ENCODE data around the gene NUP153. TPM values are rescaled to one million over a fixed set of nuclear protein-coding genes. Genes with fewer than 3 reads are reported as not detected.

NUP153 gene
- total RNA-seq, 1 donor from 2014 or later, result 30.8 TPM

DNA sequence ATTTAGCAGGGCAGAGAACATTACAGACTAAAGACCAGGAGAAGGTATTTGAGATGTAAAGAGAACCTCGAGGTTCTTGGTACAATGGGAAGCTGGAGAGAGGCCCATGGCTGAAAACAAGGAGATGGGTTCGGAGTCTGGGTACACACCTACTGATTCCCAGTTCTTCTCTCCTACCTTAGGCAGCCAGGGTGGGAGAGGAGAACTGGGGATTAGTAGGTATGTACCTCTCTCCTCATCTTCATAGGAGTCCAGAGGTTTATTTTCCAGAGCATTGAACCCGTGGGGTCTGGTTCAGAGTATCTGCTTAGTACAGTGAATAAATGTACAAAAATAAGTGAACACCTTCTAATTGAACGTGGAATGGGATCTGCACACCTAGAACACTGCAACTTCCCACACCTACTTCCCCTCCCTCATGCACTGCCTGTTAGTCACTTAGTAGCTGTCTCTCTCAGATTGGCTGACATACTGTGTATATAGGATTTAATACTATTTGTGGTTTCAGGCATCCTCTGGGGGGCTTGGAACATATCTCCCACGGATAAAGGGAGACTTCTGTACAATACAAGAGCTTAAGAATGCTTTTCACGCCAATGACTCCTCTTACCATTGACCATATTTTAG lies 23.5 kb upstream of the NUP153 start:
- Histone ChIP-seq H3K27ac (ENCODE audit: low read depth, low read length) (no peak overlapping the region), H3K9ac (ENCODE audit: low read depth in 1 of 3, low read length in 3 of 3) (no peak overlapping the region), H3K27me3 (ENCODE audit: control insufficient read depth in 3 of 3, insufficient read depth in 3 of 3, low read length in 3 of 3) (no peaks in the 10 kb centered on the region), H3K4me1 (ENCODE audit: control insufficient read depth in 3 of 3, insufficient read depth in 3 of 3, low read length in 3 of 3) (peaks cover 0 to 1% (median 0%) of the 10 kb centered on the region in 3 donors), H3K36me3 (ENCODE audit: control insufficient read depth in 3 of 3, insufficient read depth in 3 of 3, low read length in 3 of 3) (no peaks in the 10 kb centered on the region), H3K9me3 (ENCODE audit: control insufficient read depth in 3 of 3, low read length in 3 of 3) (no peaks in the 10 kb centered on the region), H3K4me3 (ENCODE audit: low read length in 3 of 3) (no peak overlapping the region)

DNA sequence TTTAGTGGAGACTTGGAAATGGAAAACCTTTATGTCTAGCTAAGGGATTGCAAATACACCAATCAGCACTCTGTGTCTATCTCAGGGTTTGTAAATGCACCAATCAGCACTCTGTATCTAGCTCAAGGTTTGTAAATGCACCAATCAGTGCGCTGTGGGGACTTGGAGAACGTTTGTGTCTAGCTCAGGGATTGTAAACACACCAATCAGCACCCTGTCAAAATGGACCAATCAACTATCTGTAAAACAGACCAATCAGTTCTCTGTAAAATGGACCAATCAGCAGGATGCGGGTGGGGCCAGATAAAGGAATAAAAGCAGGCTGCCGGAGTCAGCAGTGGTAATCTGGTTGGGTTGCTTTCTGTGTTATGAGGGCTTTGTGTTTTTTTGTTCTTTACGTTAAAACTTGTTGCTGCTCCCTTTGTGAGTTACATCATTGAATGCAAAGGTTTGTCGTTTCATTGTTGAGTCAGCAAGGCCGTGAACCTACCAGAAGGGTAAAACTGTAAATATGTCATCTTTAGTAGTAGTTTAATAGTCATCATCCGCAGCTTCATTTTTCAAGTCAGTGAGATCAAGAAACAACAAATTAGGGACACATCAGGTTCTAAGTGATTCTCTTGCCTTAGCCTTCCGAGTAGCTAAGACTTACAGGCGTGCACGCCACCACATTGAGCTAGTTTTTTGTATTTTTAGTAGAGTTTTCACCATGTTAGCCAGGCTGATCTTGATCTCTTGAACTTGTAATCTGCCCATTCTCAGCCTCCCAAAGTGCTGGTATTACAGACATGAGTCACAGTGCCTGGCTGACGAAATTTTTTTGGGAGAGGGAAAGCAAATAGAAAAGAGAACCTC lies 22.7 kb upstream of the NUP153 start:
- H3K4me3 ChIP-seq (ENCODE audit: low read length in 3 of 3), result no peak overlapping the region
- no peaks in the 10 kb centered on the region for H3K36me3 ChIP-seq (ENCODE audit: control insufficient read depth in 3 of 3, insufficient read depth in 3 of 3, low read length in 3 of 3)
- no peak overlapping the region for H3K9ac ChIP-seq (ENCODE audit: low read depth in 1 of 3, low read length in 3 of 3)
- peaks cover 0 to 5% (median 0%) of the 10 kb centered on the region in 3 donors for H3K4me1 ChIP-seq (ENCODE audit: control insufficient read depth in 3 of 3, insufficient read depth in 3 of 3, low read length in 3 of 3)
- no peaks in the 10 kb centered on the region for H3K9me3 ChIP-seq (ENCODE audit: control insufficient read depth in 3 of 3, low read length in 3 of 3)
- no peaks in the 10 kb centered on the region for H3K27me3 ChIP-seq (ENCODE audit: control insufficient read depth in 3 of 3, insufficient read depth in 3 of 3, low read length in 3 of 3)
- no peak overlapping the region for H3K27ac ChIP-seq (ENCODE audit: low read depth, low read length)

DNA sequence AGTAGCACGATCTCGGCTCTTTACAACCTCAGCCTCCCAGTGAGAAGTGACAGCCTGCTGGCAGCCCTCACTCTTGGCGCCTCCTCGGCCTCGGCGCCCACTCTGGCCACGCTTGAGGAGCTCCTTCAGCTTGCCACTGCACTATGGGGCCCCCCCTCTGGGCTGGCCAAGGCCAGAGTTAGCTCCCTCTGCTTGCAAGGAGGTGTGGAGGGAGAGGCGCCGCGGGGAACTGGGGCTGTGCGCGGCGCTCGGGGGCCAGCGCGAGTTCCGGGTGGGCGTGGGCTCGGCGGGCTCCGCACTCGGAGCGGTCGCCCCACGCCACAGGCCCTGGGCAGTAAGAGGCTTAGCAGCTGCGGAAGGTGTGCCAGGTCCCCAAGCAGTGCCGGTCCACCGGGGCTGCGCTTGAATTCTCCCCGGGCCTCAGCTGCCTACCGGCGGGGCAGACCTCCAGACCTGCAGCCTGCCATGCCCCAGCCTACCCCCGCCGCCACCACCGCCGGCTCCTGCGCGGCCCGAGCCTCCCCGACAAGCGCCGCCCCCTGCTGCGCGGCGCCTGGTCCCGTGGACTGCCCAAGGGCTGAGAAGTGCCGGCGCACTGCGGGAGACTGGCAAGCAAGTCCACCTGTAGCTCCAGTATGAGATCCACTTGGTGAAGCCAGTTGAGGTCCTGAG lies 22.0 kb upstream of the NUP153 start:
- Histone ChIP-seq H3K27me3 (ENCODE audit: control insufficient read depth in 3 of 3, insufficient read depth in 3 of 3, low read length in 3 of 3) (no peaks in the 10 kb centered on the region), H3K9me3 (ENCODE audit: control insufficient read depth in 3 of 3, low read length in 3 of 3) (no peaks in the 10 kb centered on the region), H3K27ac (ENCODE audit: low read depth, low read length) (no peak overlapping the region), H3K4me1 (ENCODE audit: control insufficient read depth in 3 of 3, insufficient read depth in 3 of 3, low read length in 3 of 3) (peaks cover 0 to 5% (median 0%) of the 10 kb centered on the region in 3 donors), H3K36me3 (ENCODE audit: control insufficient read depth in 3 of 3, insufficient read depth in 3 of 3, low read length in 3 of 3) (no peaks in the 10 kb centered on the region), H3K9ac (ENCODE audit: low read depth in 1 of 3, low read length in 3 of 3) (no peak overlapping the region), H3K4me3 (ENCODE audit: low read length in 3 of 3) (no peak overlapping the region)

DNA sequence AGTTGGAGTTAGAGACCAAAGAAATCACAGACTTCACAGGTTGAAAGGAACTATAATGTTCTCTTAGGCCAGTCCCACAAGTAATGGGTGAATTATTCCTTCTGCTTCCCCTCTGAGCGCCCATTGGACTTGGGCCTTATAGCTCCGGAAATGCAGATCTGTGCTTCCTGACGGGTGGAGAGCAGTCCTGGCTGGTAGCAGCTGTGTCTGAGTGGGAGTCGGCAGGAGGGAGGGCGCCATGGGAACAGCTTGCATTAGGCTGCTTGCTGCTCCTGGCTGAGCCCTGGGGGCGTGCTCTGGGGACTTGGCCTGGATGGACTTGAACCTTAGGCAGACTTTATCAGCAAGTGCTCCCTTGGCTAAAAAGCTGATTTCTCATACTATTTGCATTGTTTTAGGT lies 18.4 kb upstream of the NUP153 start:
- Histone ChIP-seq H3K9me3 (ENCODE audit: control insufficient read depth in 3 of 3, low read length in 3 of 3) (no peaks in the 10 kb centered on the region), H3K27ac (ENCODE audit: low read depth, low read length) (no peak overlapping the region), H3K4me1 (ENCODE audit: control insufficient read depth in 3 of 3, insufficient read depth in 3 of 3, low read length in 3 of 3) (peaks cover 0 to 5% (median 0%) of the 10 kb centered on the region in 3 donors), H3K4me3 (ENCODE audit: low read length in 3 of 3) (no peak overlapping the region), H3K36me3 (ENCODE audit: control insufficient read depth in 3 of 3, insufficient read depth in 3 of 3, low read length in 3 of 3) (no peaks in the 10 kb centered on the region), H3K27me3 (ENCODE audit: control insufficient read depth in 3 of 3, insufficient read depth in 3 of 3, low read length in 3 of 3) (no peaks in the 10 kb centered on the region), H3K9ac (ENCODE audit: low read depth in 1 of 3, low read length in 3 of 3) (no peak overlapping the region)

DNA sequence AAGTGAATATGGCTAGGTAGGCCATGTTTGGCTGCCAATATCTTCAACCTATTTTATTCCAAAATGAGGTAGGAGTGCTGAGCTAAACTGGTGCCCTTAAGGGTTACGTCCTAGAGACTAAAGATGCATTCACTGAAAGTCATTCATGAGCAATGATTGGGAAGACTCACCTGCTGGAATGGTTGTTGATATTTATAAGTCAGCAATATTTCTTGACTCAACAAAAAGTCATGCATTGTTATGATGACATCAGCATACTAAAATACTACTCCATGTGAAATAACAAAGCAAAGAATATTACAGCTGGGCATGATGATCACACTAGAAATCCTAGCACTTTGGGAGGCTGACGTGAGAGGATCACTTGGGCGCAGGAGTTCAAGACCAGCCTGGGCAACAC lies 17.6 kb upstream of the NUP153 start:
- no peaks in the 10 kb centered on the region for H3K36me3 ChIP-seq (ENCODE audit: control insufficient read depth in 3 of 3, insufficient read depth in 3 of 3, low read length in 3 of 3)
- no peaks in the 10 kb centered on the region for H3K9me3 ChIP-seq (ENCODE audit: control insufficient read depth in 3 of 3, low read length in 3 of 3)
- no peak overlapping the region for H3K9ac ChIP-seq (ENCODE audit: low read depth in 1 of 3, low read length in 3 of 3)
- H3K27ac ChIP-seq (ENCODE audit: low read depth, low read length), result no peak overlapping the region
- H3K27me3 ChIP-seq (ENCODE audit: control insufficient read depth in 3 of 3, insufficient read depth in 3 of 3, low read length in 3 of 3), result no peaks in the 10 kb centered on the region
- H3K4me3 ChIP-seq (ENCODE audit: low read length in 3 of 3), result no peak overlapping the region
- H3K4me1 ChIP-seq (ENCODE audit: control insufficient read depth in 3 of 3, insufficient read depth in 3 of 3, low read length in 3 of 3), result peaks cover 0 to 5% (median 2%) of the 10 kb centered on the region in 3 donors

DNA sequence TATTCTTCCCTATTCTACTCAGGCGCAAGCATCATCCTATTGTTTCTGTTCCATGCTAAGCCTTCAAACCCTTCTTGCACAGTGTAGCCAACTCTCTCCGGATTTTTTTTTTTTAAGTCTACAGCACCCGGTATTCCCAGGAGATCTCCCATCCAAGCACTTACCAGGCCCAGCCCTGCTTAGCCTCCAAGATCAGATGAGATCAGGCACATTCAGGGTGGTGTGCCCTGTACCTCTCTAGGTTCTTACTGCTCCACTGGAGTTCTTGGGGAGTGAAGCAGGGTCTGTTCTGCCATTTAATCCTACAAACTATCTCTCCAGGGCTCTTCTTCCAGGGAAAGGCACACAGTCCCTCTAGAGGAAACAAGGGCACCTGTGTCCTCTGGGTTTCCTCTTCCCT lies 14.9 kb upstream of the NUP153 start:
- H3K36me3 ChIP-seq (ENCODE audit: control insufficient read depth in 3 of 3, insufficient read depth in 3 of 3, low read length in 3 of 3), result no peaks in the 10 kb centered on the region
- H3K9me3 ChIP-seq (ENCODE audit: control insufficient read depth in 3 of 3, low read length in 3 of 3), result no peaks in the 10 kb centered on the region
- H3K27me3 ChIP-seq (ENCODE audit: control insufficient read depth in 3 of 3, insufficient read depth in 3 of 3, low read length in 3 of 3), result no peaks in the 10 kb centered on the region
- no peak overlapping the region for H3K4me3 ChIP-seq (ENCODE audit: low read length in 3 of 3)
- H3K27ac ChIP-seq (ENCODE audit: low read depth, low read length), result no peak overlapping the region
- H3K4me1 ChIP-seq (ENCODE audit: control insufficient read depth in 3 of 3, insufficient read depth in 3 of 3, low read length in 3 of 3), result peaks cover 0 to 5% (median 2%) of the 10 kb centered on the region in 3 donors
- no peak overlapping the region for H3K9ac ChIP-seq (ENCODE audit: low read depth in 1 of 3, low read length in 3 of 3)

DNA sequence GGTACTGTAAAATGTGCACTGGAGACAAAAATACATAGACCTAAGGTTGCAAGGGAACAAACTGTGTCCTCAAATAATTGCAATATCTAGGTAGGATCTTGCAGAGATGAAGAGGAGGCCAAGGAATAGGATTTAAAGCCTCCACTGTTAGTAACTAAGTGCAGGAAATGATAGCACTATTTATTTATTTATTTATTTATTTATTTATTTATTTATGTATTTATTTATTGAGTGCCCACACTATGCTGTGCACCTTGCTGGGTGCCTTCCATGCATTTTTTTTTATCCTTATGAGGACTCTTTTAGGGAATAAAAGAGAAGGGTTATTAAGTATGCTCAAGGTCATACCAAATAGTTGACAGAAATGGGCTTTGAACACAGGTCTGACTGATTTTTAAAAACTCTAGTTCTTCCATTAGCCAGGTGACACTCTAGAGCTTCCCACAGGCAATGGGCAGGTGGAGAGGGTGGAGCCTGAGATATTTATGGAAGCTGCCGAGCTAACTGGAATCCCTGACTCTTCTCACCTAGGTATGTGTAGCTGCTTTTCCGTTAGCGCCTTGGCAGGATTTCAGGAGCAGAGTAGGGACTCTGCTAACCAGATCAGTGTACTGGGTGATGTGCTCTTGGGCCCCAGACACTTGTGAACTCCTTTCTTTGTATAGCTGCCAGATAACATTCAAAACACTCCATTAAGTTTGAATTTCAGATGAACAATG lies 12.8 kb upstream of the NUP153 start:
- Histone ChIP-seq H3K27ac (ENCODE audit: low read depth, low read length) (no peak overlapping the region), H3K4me3 (ENCODE audit: low read length in 3 of 3) (no peak overlapping the region), H3K9ac (ENCODE audit: low read depth in 1 of 3, low read length in 3 of 3) (no peak overlapping the region), H3K9me3 (ENCODE audit: control insufficient read depth in 3 of 3, low read length in 3 of 3) (no peaks in the 10 kb centered on the region), H3K27me3 (ENCODE audit: control insufficient read depth in 3 of 3, insufficient read depth in 3 of 3, low read length in 3 of 3) (no peaks in the 10 kb centered on the region), H3K4me1 (ENCODE audit: control insufficient read depth in 3 of 3, insufficient read depth in 3 of 3, low read length in 3 of 3) (peaks cover 0 to 2% (median 0%) of the 10 kb centered on the region in 3 donors), H3K36me3 (ENCODE audit: control insufficient read depth in 3 of 3, insufficient read depth in 3 of 3, low read length in 3 of 3) (no peaks in the 10 kb centered on the region)

DNA sequence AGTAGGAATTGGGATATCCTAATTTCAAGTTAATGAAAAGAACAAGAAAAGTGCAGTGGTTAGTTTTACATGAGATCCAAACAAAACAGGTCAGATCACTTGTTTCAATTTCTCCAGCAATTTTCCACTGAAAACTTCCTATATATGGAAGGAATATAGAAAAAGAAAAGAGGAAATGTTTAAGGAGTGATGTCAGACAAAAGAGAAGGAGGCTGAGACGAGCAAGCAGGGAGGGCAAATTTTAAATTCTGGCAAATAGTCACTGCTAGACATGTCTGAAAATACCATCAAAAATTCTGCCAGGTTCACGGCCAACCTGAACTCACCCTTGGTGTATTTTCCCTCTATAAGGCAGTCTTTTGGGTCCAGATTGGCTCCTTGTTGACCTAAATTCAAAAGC lies 9.5 kb upstream of the NUP153 start:
- Histone ChIP-seq H3K9me3 (ENCODE audit: control insufficient read depth in 3 of 3, low read length in 3 of 3) (no peaks in the 10 kb centered on the region), H3K9ac (ENCODE audit: low read depth in 1 of 3, low read length in 3 of 3) (no peak overlapping the region), H3K27me3 (ENCODE audit: control insufficient read depth in 3 of 3, insufficient read depth in 3 of 3, low read length in 3 of 3) (no peaks in the 10 kb centered on the region), H3K27ac (ENCODE audit: low read depth, low read length) (no peak overlapping the region), H3K4me1 (ENCODE audit: control insufficient read depth in 3 of 3, insufficient read depth in 3 of 3, low read length in 3 of 3) (peaks cover 0 to 2% (median 0%) of the 10 kb centered on the region in 3 donors), H3K36me3 (ENCODE audit: control insufficient read depth in 3 of 3, insufficient read depth in 3 of 3, low read length in 3 of 3) (no peaks in the 10 kb centered on the region), H3K4me3 (ENCODE audit: low read length in 3 of 3) (no peak overlapping the region)

DNA sequence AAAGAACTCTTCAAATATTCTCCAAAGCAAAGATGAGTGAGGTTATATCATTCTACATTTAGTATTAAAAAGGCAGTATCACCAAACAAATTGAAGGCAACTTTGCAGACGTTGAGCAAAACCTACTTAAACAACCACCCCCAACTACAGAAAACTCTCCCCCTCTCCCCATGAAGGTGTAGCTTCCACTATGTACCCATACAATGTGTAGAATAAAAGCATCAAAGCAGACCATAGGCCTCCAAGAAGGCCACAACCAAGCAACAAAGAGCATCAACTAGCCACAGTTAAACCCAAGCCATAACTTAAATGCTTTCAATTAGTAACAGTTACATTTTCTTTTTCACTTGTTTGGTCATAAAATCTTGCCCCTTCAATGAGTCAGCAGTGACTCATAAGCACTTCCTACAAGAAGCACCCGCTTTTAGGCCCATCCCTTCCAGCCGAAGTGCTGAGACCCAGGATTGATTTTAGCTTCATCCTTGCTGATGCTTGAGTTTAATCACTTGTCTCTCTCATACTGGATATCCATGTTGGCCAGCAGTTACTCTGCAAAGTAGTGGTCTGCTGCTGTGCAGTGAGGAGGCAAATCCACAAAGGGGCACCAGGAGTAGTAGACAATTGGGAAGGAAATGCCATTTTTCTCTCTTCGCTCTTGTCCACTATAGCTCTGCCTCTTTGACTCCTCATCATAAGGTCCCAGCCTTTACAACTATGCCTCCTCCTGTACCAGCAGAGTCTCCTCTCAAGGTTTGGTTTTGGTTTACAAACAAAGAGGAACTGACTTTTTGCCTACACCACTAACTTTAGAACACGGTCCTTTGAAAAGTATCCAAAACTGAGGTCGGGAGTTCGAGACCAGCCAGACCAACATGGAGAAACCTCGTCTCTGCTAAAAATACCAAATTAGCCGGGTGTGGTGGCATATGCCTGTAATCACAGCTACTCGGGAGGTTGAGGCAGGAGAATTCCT lies 8.4 kb upstream of the NUP153 start:
- Histone ChIP-seq H3K4me3 (ENCODE audit: low read length in 3 of 3) (no peak overlapping the region), H3K27ac (ENCODE audit: low read depth, low read length) (no peak overlapping the region), H3K9ac (ENCODE audit: low read depth in 1 of 3, low read length in 3 of 3) (no peak overlapping the region), H3K4me1 (ENCODE audit: control insufficient read depth in 3 of 3, insufficient read depth in 3 of 3, low read length in 3 of 3) (peaks cover 0 to 2% (median 0%) of the 10 kb centered on the region in 3 donors), H3K36me3 (ENCODE audit: control insufficient read depth in 3 of 3, insufficient read depth in 3 of 3, low read length in 3 of 3) (no peaks in the 10 kb centered on the region), H3K27me3 (ENCODE audit: control insufficient read depth in 3 of 3, insufficient read depth in 3 of 3, low read length in 3 of 3) (no peaks in the 10 kb centered on the region), H3K9me3 (ENCODE audit: control insufficient read depth in 3 of 3, low read length in 3 of 3) (no peaks in the 10 kb centered on the region)
